DMS 273 (cell line): ENCODE results near the gene NDUFB7.
A peak's percentile ranks its signal among the peaks of the same experiment; 100 is the strongest.
"Not testable (repeated sequence)": the region's sequence is repeated elsewhere in the genome, so short reads cannot be mapped to it uniquely, and the experiment has no call there.

Experiments
- DNase-seq: peaks from one replicate; lab custom pipeline; 2025; ENCODE audit not compliant: unreplicated experiment; lab: John Stamatoyannopoulos, UW

The NDUFB7 gene

GRCh38 chr19:14571695-14572490, at the start of gene NDUFB7:
Gene NDUFB7 (minus strand): TSS chr19:14572066. CDS start chr19:14572000, 66 bp downstream.
- peak; percentile 98 for DNase-seq

- no peak for DNase-seq
These were observed 47.5 kb upstream of the NDUFB7 start for GRCh38 chr19:14619404-14619803.

- DNase-seq = no peak
These were observed 44.5 kb upstream of the NDUFB7 start for GRCh38 chr19:14616407-14616806.

- no peak for DNase-seq
These were observed 43.8 kb upstream of the NDUFB7 start for GRCh38 chr19:14615623-14616022.

GRCh38 chr19:14614099-14614412, 42.2 kb upstream of the NDUFB7 start:
- no peak for DNase-seq

GRCh38 chr19:14613399-14614098, 41.7 kb upstream of the NDUFB7 start:
- DNase-seq = not testable (repeated sequence)

GRCh38 chr19:14612657-14613056, 40.8 kb upstream of the NDUFB7 start:
- no peak for DNase-seq

GRCh38 chr19:14612242-14612641, 40.4 kb upstream of the NDUFB7 start:
- DNase-seq = not testable (repeated sequence)

GRCh38 chr19:14611051-14611450, 39.2 kb upstream of the NDUFB7 start:
- no peak for DNase-seq

- DNase-seq = no peak
These were observed 34.8 kb upstream of the NDUFB7 start for GRCh38 chr19:14606627-14607026.

GRCh38 chr19:14603990-14604387, 32.1 kb upstream of the NDUFB7 start:
- no peak for DNase-seq

- DNase-seq = no peak
These were observed 27.8 kb upstream of the NDUFB7 start for GRCh38 chr19:14599548-14600147.

- DNase-seq = no peak
These were observed 23.7 kb upstream of the NDUFB7 start for GRCh38 chr19:14595558-14595957.

- DNase-seq = not testable (repeated sequence)
These were observed 17.6 kb upstream of the NDUFB7 start for GRCh38 chr19:14589433-14589832.

GRCh38 chr19:14585187-14585586, 13.3 kb upstream of the NDUFB7 start:
- DNase-seq = not testable (repeated sequence)

- DNase-seq = not testable (repeated sequence)
These were observed 12.5 kb upstream of the NDUFB7 start for GRCh38 chr19:14584372-14584771.

GRCh38 chr19:14582894-14583340, 11.1 kb upstream of the NDUFB7 start, which contains the start of gene CLEC17A:
Gene CLEC17A (plus strand): TSS chr19:14583084. CDS start chr19:14583161, 77 bp downstream.
- no peak for DNase-seq

GRCh38 chr19:14580623-14581237, 8.9 kb upstream of the NDUFB7 start:
- peak; percentile 51 for DNase-seq

- peak; percentile 86 for DNase-seq
These were observed 6.1 kb upstream of the NDUFB7 start for GRCh38 chr19:14577885-14578427.

GRCh38 chr19:14577264-14577663, 5.4 kb upstream of the NDUFB7 start:
- no peak for DNase-seq

- DNase-seq = no peak
These were observed 4.5 kb upstream of the NDUFB7 start for GRCh38 chr19:14576363-14576762.
